DOHH2 (cell line): Measurements from ENCODE around the gene CCDC40.

Experiments
- H3F3A ChIP-seq: fragments of 200-600 bp; sonication (generic), shearing (Covaris generic); 2 replicates; pipeline ENCODE4 v1.6.0; 2016; ENCODE audit warnings: antibody characterized with exemption, mild to moderate bottlenecking; ENCODE audit not compliant: control insufficient read depth, insufficient read depth
- H3K27ac ChIP-seq: fragments of 200-600 bp; sonication (generic); 2 replicates; pipeline ENCODE4 v1.5.1; 2014; ENCODE audit warnings: low read depth, mild to moderate bottlenecking, low read length, moderate library complexity
- H3K27me3 ChIP-seq: fragments of 200-600 bp; sonication (generic); 2 replicates; pipeline ENCODE4 v1.6.1; 2014; ENCODE audit warnings: mild to moderate bottlenecking, low read length, mixed read lengths; ENCODE audit not compliant: control insufficient read depth
- H3K36me3 ChIP-seq: fragments of 200-600 bp; sonication (generic); 2 replicates; pipeline ENCODE4 v1.6.1; 2014; ENCODE audit warnings: mild to moderate bottlenecking, low read length, moderate library complexity, mixed read lengths; ENCODE audit not compliant: control insufficient read depth
- H3K4me1 ChIP-seq: fragments of 200-600 bp; sonication (generic); 2 replicates; pipeline ENCODE4 v1.6.1; 2014; ENCODE audit warnings: mild to moderate bottlenecking, low read length, mixed read lengths; ENCODE audit not compliant: control insufficient read depth
- H3K4me2 ChIP-seq: fragments of 200-600 bp; sonication (generic); 2 replicates; pipeline ENCODE4 v1.6.0; 2014; ENCODE audit warnings: mild to moderate bottlenecking, low read length, moderate library complexity
- H3K4me3 ChIP-seq: fragments of 200-600 bp; sonication (generic); 2 replicates; pipeline ENCODE4 v1.5.1; 2014; ENCODE audit warnings: mild to moderate bottlenecking, low read length, mixed read lengths
- H3K79me2 ChIP-seq: fragments of 200-600 bp; sonication (generic); 2 replicates; pipeline ENCODE4 v1.6.1; 2014; ENCODE audit warnings: mild to moderate bottlenecking, low read length, mixed read lengths; ENCODE audit not compliant: control insufficient read depth
- H3K9me2 ChIP-seq: fragments of 200-600 bp; sonication (generic); replicated peaks from 2 replicates; pipeline ENCODE4 v1.6.1; 2014; ENCODE audit warnings: mild to moderate bottlenecking, low read length, mixed read lengths; ENCODE audit not compliant: control insufficient read depth
- H3K9me3 ChIP-seq: fragments of 200-600 bp; sonication (generic); 2 replicates; pipeline ENCODE4 v1.6.1; 2014; ENCODE audit warnings: antibody characterized with exemption, low read length, mixed read lengths; ENCODE audit not compliant: control insufficient read depth, insufficient read depth
- H4K20me1 ChIP-seq: fragments of 200-600 bp; sonication (generic); 2 replicates; pipeline ENCODE4 v1.6.0; 2014; ENCODE audit warnings: low read depth, mild to moderate bottlenecking, antibody characterized with exemption, low read length, moderate library complexity; ENCODE audit not compliant: control insufficient read depth, insufficient read depth
- EZH2phosphoT487 ChIP-seq: fragments of 200-600 bp; sonication (generic); IDR thresholded peaks from 2 replicates; pipeline ENCODE4 v1.6.1; 2017; ENCODE audit warnings: borderline replicate concordance, mild to moderate bottlenecking, antibody characterized with exemption, low read length, moderate library complexity, mixed read lengths
- TF ChIP-seq, protein P1 (sequence below): fragments of 200-600 bp; sonication (generic); IDR thresholded peaks from one replicate; pipeline ENCODE4 v1.5.1; 2014; ENCODE audit warnings: antibody characterized with exemption, mild to moderate bottlenecking, low read depth, low read length; ENCODE audit not compliant: poor library complexity, severe bottlenecking

CCDC40 gene

DNA sequence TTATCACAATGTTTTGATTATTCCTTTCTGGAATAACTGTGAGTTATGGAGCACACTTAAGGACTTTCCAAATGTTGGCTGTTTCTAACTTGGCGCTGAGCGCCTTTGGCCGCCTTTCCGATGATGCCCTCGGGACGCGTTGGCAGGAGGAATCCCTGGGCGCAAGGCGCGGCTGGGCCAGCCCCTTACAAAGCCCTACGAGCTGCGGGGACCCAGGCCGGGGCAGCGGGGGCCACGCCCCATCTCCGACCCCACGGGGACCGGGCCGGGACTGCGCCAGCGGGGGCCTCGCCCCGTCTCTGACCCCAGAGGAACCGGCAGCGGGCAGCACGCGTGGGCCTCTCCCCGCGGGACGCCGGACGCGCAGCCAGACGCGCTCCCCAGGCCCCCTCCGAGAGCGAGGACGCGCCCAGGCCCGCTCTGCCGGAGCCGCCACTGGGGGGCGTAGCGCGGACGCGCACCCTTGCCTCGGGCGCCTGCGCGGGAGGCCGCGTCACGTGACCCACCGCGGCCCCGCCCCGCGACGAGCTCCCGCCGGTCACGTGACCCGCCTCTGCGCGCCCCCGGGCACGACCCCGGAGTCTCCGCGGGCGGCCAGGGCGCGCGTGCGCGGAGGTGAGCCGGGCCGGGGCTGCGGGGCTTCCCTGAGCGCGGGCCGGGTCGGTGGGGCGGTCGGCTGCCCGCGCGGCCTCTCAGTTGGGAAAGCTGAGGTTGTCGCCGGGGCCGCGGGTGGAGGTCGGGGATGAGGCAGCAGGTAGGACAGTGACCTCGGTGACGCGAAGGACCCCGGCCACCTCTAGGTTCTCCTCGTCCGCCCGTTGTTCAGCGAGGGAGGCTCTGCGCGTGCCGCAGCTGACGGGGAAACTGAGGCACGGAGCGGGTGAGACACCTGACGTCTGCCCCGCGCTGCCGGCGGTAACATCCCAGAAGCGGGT, 64.8 kb downstream of the CCDC40 start, which contains the start of gene GAA:
TSS of gene GAA (plus strand) at position 571 of the 935 bp plus-strand sequence. CDS start 3,006 bp downstream, outside the sequence.
- Histone ChIP-seq H3K4me1 (peaks cover 24% of the 10 kb centered on the region), H3K4me2 (peak within 1 kb of the TSS; percentile 100), H3K9me3 (no peaks in the 10 kb centered on the region), H4K20me1 (no peaks in the 10 kb centered on the region), H3K27ac (no peak within 1 kb of the TSS), H3K4me3 (peak within 1 kb of the TSS; percentile 95), H3K9me2 (no peaks in the 10 kb centered on the region), H3K79me2 (peaks cover 3% of the 10 kb centered on the region; the same call in 1 of the 2 replicates), H3K27me3 (no peaks in the 10 kb centered on the region), H3F3A (peaks cover 5% of the 10 kb centered on the region), H3K36me3 (no peaks in the 10 kb centered on the region)
- no peak for TF ChIP-seq EZH2phosphoT487
- TF ChIP-seq, protein P1, sequence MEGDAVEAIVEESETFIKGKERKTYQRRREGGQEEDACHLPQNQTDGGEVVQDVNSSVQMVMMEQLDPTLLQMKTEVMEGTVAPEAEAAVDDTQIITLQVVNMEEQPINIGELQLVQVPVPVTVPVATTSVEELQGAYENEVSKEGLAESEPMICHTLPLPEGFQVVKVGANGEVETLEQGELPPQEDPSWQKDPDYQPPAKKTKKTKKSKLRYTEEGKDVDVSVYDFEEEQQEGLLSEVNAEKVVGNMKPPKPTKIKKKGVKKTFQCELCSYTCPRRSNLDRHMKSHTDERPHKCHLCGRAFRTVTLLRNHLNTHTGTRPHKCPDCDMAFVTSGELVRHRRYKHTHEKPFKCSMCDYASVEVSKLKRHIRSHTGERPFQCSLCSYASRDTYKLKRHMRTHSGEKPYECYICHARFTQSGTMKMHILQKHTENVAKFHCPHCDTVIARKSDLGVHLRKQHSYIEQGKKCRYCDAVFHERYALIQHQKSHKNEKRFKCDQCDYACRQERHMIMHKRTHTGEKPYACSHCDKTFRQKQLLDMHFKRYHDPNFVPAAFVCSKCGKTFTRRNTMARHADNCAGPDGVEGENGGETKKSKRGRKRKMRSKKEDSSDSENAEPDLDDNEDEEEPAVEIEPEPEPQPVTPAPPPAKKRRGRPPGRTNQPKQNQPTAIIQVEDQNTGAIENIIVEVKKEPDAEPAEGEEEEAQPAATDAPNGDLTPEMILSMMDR = peak; percentile 67

DNA sequence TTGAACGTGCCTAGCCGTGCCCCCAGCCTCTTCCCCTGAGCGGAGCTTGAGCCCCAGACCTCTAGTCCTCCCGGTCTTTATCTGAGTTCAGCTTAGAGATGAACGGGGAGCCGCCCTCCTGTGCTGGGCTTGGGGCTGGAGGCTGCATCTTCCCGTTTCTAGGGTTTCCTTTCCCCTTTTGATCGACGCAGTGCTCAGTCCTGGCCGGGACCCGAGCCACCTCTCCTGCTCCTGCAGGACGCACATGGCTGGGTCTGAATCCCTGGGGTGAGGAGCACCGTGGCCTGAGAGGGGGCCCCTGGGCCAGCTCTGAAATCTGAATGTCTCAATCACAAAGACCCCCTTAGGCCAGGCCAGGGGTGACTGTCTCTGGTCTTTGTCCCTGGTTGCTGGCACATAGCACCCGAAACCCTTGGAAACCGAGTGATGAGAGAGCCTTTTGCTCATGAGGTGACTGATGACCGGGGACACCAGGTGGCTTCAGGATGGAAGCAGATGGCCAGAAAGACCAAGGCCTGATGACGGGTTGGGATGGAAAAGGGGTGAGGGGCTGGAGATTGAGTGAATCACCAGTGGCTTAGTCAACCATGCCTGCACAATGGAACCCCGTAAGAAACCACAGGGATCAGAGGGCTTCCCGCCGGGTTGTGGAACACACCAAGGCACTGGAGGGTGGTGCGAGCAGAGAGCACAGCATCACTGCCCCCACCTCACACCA, 65.7 kb downstream of the CCDC40 start:
- Histone ChIP-seq H3K36me3 (no peaks in the 10 kb centered on the region), H3K9me3 (no peaks in the 10 kb centered on the region), H3K4me1 (peaks cover 26% of the 10 kb centered on the region), H3K27ac (no peak overlapping the region), H3F3A (peaks cover 5% of the 10 kb centered on the region), H3K4me2 (peak overlapping the region; percentile 95), H3K9me2 (no peaks in the 10 kb centered on the region), H3K27me3 (no peaks in the 10 kb centered on the region), H4K20me1 (no peaks in the 10 kb centered on the region), H3K79me2 (peaks cover 3% of the 10 kb centered on the region; the same call in 1 of the 2 replicates), H3K4me3 (peak overlapping the region; percentile 95)
- TF ChIP-seq EZH2phosphoT487 = no peak
- TF ChIP-seq, protein P1 = no peak

DNA sequence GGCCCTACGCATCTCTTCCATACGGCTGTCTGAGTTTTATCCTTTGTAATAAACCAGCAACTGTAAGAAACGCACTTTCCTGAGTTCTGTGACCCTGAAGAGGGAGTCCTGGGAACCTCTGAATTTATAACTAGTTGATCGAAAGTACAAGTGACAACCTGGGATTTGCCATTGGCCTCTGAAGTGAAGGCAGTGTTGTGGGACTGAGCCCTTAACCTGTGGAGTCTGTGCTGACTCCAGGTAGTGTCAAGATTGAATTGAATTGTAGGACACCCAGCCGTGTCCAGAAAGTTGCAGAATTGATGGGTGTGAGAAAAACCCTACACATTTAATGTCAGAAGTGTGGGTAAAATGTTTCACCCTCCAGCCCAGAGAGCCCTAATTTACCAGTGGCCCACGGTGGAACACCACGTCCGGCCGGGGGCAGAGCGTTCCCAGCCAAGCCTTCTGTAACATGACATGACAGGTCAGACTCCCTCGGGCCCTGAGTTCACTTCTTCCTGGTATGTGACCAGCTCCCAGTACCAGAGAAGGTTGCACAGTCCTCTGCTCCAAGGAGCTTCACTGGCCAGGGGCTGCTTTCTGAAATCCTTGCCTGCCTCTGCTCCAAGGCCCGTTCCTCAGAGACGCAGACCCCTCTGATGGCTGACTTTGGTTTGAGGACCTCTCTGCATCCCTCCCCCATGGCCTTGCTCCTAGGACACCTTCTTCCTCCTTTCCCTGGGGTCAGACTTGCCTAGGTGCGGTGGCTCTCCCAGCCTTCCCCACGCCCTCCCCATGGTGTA, 66.4 kb downstream of the CCDC40 start:
- Histone ChIP-seq H3K4me2 (peak overlapping the region; percentile 95), H3K36me3 (no peaks in the 10 kb centered on the region), H3K4me1 (peaks cover 26% of the 10 kb centered on the region), H3K9me2 (no peaks in the 10 kb centered on the region), H3F3A (peaks cover 5% of the 10 kb centered on the region), H3K27me3 (no peaks in the 10 kb centered on the region), H3K4me3 (peak overlapping the region; percentile 95), H3K9me3 (no peaks in the 10 kb centered on the region), H3K79me2 (peaks cover 3% of the 10 kb centered on the region; the same call in 1 of the 2 replicates), H3K27ac (no peak overlapping the region), H4K20me1 (no peaks in the 10 kb centered on the region)
- no peak for TF ChIP-seq EZH2phosphoT487
- TF ChIP-seq, protein P1 = no peak
